Endodermal cell (in vitro differentiated cells): Measurements from ENCODE around the gene TECR. TPM values are rescaled to one million over a fixed set of nuclear protein-coding genes. Genes with fewer than 3 reads are reported as not detected.
"Not testable (repeated sequence)": the region's sequence is repeated elsewhere in the genome, so short reads cannot be mapped to it uniquely, and the experiment has no call there.

Experiments used
- DNase-seq: peaks from one replicate; pipeline ENCODE4 v3.0.0-alpha.2; 2017
- H3K27ac ChIP-seq: 2 replicates; pipeline ENCODE4 v1.5.1; 2013; ENCODE audit warnings: mild to moderate bottlenecking, low read depth, low read length, moderate library complexity
- H3K27me3 ChIP-seq: 2 replicates; pipeline ENCODE4 v1.6.1; 2013; ENCODE audit warnings: mild to moderate bottlenecking, low read length, moderate library complexity; ENCODE audit not compliant: insufficient read depth, control insufficient read depth, poor library complexity, severe bottlenecking
- H3K36me3 ChIP-seq: 2 replicates; pipeline ENCODE4 v1.7.0; 2013; ENCODE audit warnings: mild to moderate bottlenecking, low read length, moderate library complexity; ENCODE audit not compliant: control insufficient read depth, insufficient read depth
- H3K4me1 ChIP-seq: one replicate; pipeline ENCODE4 v1.7.0; 2013; ENCODE audit warnings: low read length; ENCODE audit not compliant: control insufficient read depth, insufficient read depth
- H3K4me3 ChIP-seq: 2 replicates; pipeline ENCODE4 v1.5.1; 2013; ENCODE audit warnings: mild to moderate bottlenecking, low read length, moderate library complexity
- H3K9ac ChIP-seq: 2 replicates; pipeline ENCODE4 v1.6.1; 2013; ENCODE audit warnings: mild to moderate bottlenecking, low read length, moderate library complexity; ENCODE audit not compliant: poor library complexity, severe bottlenecking; ENCODE audit errors: extremely low read depth
- H3K9me3 ChIP-seq: 2 replicates; pipeline ENCODE4 v1.6.1; 2013; ENCODE audit warnings: mild to moderate bottlenecking, low read length, moderate library complexity; ENCODE audit not compliant: control insufficient read depth
- H3K27ac Mint-ChIP-seq: 2 replicates; pipeline ENCODE4 v1.8.0; 2020; ENCODE audit warnings: mixed read lengths
- H3K27me3 Mint-ChIP-seq: 2 replicates; pipeline ENCODE4 v1.8.0; 2021; ENCODE audit warnings: mild to moderate bottlenecking, mixed read lengths; ENCODE audit not compliant: insufficient read depth
- H3K36me3 Mint-ChIP-seq: 2 replicates; pipeline ENCODE4 v1.8.0; 2020; ENCODE audit warnings: low read depth, mixed read lengths
- H3K4me1 Mint-ChIP-seq: 2 replicates; pipeline ENCODE4 v1.8.0; 2020; ENCODE audit warnings: mixed read lengths
- H3K4me3 Mint-ChIP-seq: 2 replicates; pipeline ENCODE4 v1.8.0; 2020; ENCODE audit warnings: mild to moderate bottlenecking, moderate library complexity, mixed read lengths
- H3K9me3 Mint-ChIP-seq: 2 replicates; pipeline ENCODE4 v1.8.0; 2020; ENCODE audit warnings: mild to moderate bottlenecking, mixed read lengths
- CTCF ChIP-seq: fragments of 200-600 bp; sonication (generic); conservative IDR thresholded peaks from 2 replicates; pipeline ENCODE4 v1.5.0; 2021; ENCODE audit warnings: antibody characterized with exemption, mild to moderate bottlenecking
- WGBS, 2 experiments: methylation state at CpG; one replicate each; pipeline versions ENCODE4 v1.1.5 to v1.1.7; 2013; ENCODE audit warnings: missing lambda C conversion rate in 2 of 2, mixed read lengths in 1 of 2; ENCODE audit not compliant: insufficient coverage in 1 of 2, insufficient read length in 1 of 2; 5-methylcytosine and 5-hydroxymethylcytosine counted together
- total RNA-seq, 2 donors: library from RNA; stranded (reverse); fragmentation: NEBNext Ultra II Directional in 1 of 2; extraction: Animal tissue kit (Norgen Biotek cat#: 25700) in 1 of 2; gene quantifications; 2 replicates in 1 of 2; 3 replicates in 1 of 2; pipeline ENCODE4 v1.2.1, GENCODE V29; 2021

Gene TECR
- total RNA-seq, 2 donors from 2014 or later: 127 to 140 TPM

- no peak overlapping the region for H3K27ac ChIP-seq
- no peaks in the 10 kb centered on the region for H3K27me3 ChIP-seq
- no peak overlapping the region for H3K4me3 ChIP-seq
- H3K36me3 ChIP-seq: no peaks in the 10 kb centered on the region
- Mint-ChIP-seq H3K4me3 (no peak overlapping the region), H3K27ac (no peak overlapping the region), H3K9me3 (no peaks in the 10 kb centered on the region), H3K4me1 (peaks cover 31% of the 10 kb centered on the region), H3K27me3 (no peaks in the 10 kb centered on the region), H3K36me3 (peaks cover 19% of the 10 kb centered on the region)
- peaks cover 6% of the 10 kb centered on the region for H3K4me1 ChIP-seq
- no peak for TF ChIP-seq CTCF
- no peak overlapping the region for H3K9ac ChIP-seq
- peak; percentile 98 for DNase-seq
- WGBS, 2 experiments: 93 to 100% methylated on average over 3 to 16 of the region's 33 CpGs
- no peaks in the 10 kb centered on the region for H3K9me3 ChIP-seq
These were observed 34.7 kb downstream of the TECR start for GRCh38 chr19:14563989-14564651.

GRCh38 chr19:14564652-14565297 lies 35.4 kb downstream of the TECR start:
- H3K27me3 Mint-ChIP-seq, H3K4me1 ChIP-seq, H3K4me3 Mint-ChIP-seq, H3K9me3 Mint-ChIP-seq, H3K36me3 ChIP-seq, H3K27me3 ChIP-seq, H3K27ac Mint-ChIP-seq, H3K9ac ChIP-seq, H3K4me3 ChIP-seq, H3K27ac ChIP-seq, DNase-seq, H3K9me3 ChIP-seq: not testable (repeated sequence)
- WGBS, 2 experiments: 88 to 98% methylated on average over 8 to 21 of the region's 22 CpGs
- Mint-ChIP-seq H3K4me1 (peaks cover 31% of the 10 kb centered on the region), H3K36me3 (peaks cover 25% of the 10 kb centered on the region)

GRCh38 chr19:14565298-14565679 lies 35.9 kb downstream of the TECR start:
- H3K27ac ChIP-seq: no peak overlapping the region
- H3K36me3 ChIP-seq: no peaks in the 10 kb centered on the region
- TF ChIP-seq CTCF: no peak
- H3K9me3 ChIP-seq: no peaks in the 10 kb centered on the region
- Mint-ChIP-seq H3K9me3 (no peaks in the 10 kb centered on the region), H3K36me3 (peaks cover 25% of the 10 kb centered on the region), H3K4me1 (peaks cover 30% of the 10 kb centered on the region), H3K27ac (no peak overlapping the region), H3K27me3 (no peaks in the 10 kb centered on the region), H3K4me3 (no peak overlapping the region)
- H3K4me3 ChIP-seq: no peak overlapping the region
- no peaks in the 10 kb centered on the region for H3K27me3 ChIP-seq
- H3K9ac ChIP-seq: no peak overlapping the region
- DNase-seq: no peak
- peaks cover 6% of the 10 kb centered on the region for H3K4me1 ChIP-seq
- WGBS, 2 experiments: 95 to 98% methylated on average over 7 to 22 of the region's 22 CpGs
